Measurements from ENCODE around the gene IMP3. TPM values are rescaled to one million over a fixed set of nuclear protein-coding genes. Genes with fewer than 3 reads are reported as not detected.
A peak's percentile ranks its signal among the peaks of the same experiment; 100 is the strongest.

Gene IMP3
- total RNA-seq, 4 donors from 2014 or later: 32.9 to 171 (median 68.5) TPM

GRCh38 chr15:75669879-75670212 is 29.8 kb upstream of the IMP3 start:
- peaks cover 7 to 25% of the 10 kb centered on the region in 2 donors for H3K4me1 ChIP-seq
- no peak overlapping the region for H3K27ac ChIP-seq
- intact Hi-C loops (cut with DNase I; ENCODE audit: low total_unique reads): no loop called here

DNA sequence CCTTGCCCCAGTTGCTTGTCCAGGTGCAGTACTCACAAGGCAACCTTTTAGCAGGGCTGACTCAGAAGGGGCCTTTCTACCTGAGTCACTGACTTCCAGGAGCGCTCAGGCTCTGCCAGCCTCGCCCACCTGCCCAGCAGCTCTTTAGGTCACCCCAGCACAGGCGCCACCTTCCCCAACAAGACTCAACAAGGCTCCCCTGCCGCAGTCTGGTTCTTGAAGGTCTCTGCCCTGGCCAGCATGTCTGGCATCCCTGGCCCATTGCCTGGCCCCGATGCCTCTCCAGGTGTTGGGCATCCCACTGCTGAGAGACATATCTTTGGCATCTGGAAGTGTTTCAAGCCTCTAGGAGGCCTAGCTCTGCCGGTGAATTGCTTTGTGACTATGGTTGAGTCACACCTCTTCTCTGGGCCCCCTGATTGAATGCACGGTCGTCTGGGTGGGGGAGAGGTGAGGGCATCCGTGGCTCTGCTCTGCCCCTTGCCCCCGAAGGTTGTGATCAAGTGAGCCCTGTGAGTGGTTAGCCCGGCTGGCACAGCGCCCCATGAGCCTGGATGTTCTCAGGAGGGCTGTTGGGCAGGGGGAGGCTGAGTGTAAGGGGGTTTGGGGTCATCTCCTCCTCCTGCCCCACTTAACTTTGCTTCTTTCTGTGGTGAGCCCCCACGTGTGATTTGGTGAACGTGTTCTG is 29.3 kb upstream of the IMP3 start:
- Histone ChIP-seq H3K4me3 (no peak overlapping the region), H3K4me1 (peaks cover 7 to 25% of the 10 kb centered on the region in 2 donors), H3K27ac (no peak overlapping the region), H3K36me3 (no peaks in the 10 kb centered on the region), H3K9me3 (no peaks in the 10 kb centered on the region), H3K27me3 (no peaks in the 10 kb centered on the region)
- intact Hi-C loops (cut with DNase I; ENCODE audit: low total_unique reads): no loop called here
- TF ChIP-seq, protein P1, sequence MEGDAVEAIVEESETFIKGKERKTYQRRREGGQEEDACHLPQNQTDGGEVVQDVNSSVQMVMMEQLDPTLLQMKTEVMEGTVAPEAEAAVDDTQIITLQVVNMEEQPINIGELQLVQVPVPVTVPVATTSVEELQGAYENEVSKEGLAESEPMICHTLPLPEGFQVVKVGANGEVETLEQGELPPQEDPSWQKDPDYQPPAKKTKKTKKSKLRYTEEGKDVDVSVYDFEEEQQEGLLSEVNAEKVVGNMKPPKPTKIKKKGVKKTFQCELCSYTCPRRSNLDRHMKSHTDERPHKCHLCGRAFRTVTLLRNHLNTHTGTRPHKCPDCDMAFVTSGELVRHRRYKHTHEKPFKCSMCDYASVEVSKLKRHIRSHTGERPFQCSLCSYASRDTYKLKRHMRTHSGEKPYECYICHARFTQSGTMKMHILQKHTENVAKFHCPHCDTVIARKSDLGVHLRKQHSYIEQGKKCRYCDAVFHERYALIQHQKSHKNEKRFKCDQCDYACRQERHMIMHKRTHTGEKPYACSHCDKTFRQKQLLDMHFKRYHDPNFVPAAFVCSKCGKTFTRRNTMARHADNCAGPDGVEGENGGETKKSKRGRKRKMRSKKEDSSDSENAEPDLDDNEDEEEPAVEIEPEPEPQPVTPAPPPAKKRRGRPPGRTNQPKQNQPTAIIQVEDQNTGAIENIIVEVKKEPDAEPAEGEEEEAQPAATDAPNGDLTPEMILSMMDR (IDR thresholded peaks at IDR 0.05): no peak
- TF ChIP-seq POLR2A (IDR thresholded peaks at IDR 0.05): no peak
- no peak for DNase-seq

More at GRCh38 chr15:75669879-75670212, 29.8 kb upstream of the IMP3 start:
- no peak for DNase-seq
- Histone ChIP-seq H3K36me3 (no peaks in the 10 kb centered on the region), H3K9me3 (no peaks in the 10 kb centered on the region), H3K27me3 (no peaks in the 10 kb centered on the region), H3K4me3 (no peak overlapping the region)
- no peak for TF ChIP-seq POLR2A (IDR thresholded peaks at IDR 0.05)
- TF ChIP-seq, protein P1 (IDR thresholded peaks at IDR 0.05): no peak

GRCh38 chr15:75666823-75667501 is 26.9 kb upstream of the IMP3 start:
- Histone ChIP-seq H3K27ac (peak overlapping the region; percentile 53 to 62), H3K9me3 (no peaks in the 10 kb centered on the region), H3K27me3 (no peaks in the 10 kb centered on the region), H3K4me1 (peaks cover 3 to 4% of the 10 kb centered on the region in 2 donors), H3K36me3 (no peaks in the 10 kb centered on the region), H3K4me3 (no peak overlapping the region)
- TF ChIP-seq POLR2A (IDR thresholded peaks at IDR 0.05): no peak
- TF ChIP-seq, protein P1 (IDR thresholded peaks at IDR 0.05): no peak
- intact Hi-C loops (cut with DNase I; ENCODE audit: low total_unique reads): no loop called here
- DNase-seq: peak in 1 of 2 donors; percentile 70

DNA sequence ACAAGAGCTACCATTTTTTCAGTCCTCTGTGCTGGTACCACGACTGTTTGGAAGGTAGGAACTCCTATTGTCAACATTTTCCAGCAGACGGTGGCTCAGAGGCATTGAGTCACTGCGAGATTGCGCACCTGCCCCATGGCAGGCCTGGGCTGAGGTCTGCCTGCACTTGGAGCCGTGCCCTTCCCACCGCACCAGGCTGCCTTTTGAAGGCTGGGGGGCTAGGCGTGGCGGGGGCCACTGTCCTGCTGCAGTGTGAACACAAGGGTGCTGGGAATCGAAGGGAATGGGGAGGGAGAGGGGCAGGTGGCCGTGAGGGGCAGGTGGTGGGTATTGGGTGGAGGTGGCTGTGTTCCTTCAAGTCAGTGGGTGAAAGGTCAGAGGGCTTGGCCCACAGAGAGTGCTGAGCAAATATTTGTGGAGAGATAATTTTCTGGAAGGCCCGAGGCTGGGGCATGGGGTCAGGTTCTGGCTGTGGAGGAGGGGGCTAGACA is 24.0 kb upstream of the IMP3 start:
- no peaks in the 10 kb centered on the region for H3K9me3 ChIP-seq
- no peak for DNase-seq
- H3K27ac ChIP-seq: no peak overlapping the region
- peaks cover 10 to 28% of the 10 kb centered on the region in 2 donors for H3K4me1 ChIP-seq
- no peaks in the 10 kb centered on the region for H3K36me3 ChIP-seq
- H3K4me3 ChIP-seq: no peak overlapping the region
- H3K27me3 ChIP-seq: no peaks in the 10 kb centered on the region
- TF ChIP-seq POLR2A (IDR thresholded peaks at IDR 0.05): no peak
- TF ChIP-seq, protein P1 (IDR thresholded peaks at IDR 0.05): no peak
- intact Hi-C loops (cut with DNase I; ENCODE audit: low total_unique reads): no loop called here

Measured in uterus (tissue), 4 donors.